Measurements from ENCODE around the gene BATF.

Gene BATF

DNA sequence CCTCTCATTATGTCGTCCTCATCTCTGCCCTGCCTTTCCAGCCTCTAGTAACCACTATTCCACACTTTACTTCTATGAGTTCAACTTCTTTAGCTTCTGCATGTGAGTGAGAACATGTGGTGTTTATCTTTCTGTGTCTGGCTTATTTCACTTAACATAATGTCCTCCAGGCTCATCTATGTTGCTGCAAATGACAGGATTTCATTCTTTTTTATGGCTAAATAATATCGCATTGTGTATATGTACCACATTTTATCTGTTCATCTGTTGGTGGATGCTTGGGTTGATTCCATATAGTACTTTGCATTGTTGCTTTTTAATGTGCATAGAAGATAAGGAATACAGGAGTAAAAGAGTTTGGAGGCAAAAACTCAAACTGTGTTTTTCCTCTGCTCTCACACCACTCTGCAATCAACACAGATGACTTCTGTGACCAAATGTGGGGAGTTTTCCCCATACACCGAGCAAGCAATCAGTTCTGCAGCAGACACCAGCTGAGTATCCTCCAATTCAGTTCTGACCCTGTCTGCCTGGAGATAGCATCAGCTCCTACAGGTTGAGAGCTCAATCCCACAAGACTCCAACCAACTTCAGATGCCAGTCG lies 31.6 kb downstream of the BATF start:
- Mint-ChIP-seq H3K27ac (no peak overlapping the region), H3K9me3 (no peaks in the 10 kb centered on the region), H3K36me3 (ENCODE audit: low read depth) (peaks cover 3% of the 10 kb centered on the region), H3K27me3 (no peaks in the 10 kb centered on the region), H3K4me3 (no peak overlapping the region), H3K4me1 (peaks cover 36% of the 10 kb centered on the region)
- ATAC-seq = no peak
- DNase-seq = no peak

DNA sequence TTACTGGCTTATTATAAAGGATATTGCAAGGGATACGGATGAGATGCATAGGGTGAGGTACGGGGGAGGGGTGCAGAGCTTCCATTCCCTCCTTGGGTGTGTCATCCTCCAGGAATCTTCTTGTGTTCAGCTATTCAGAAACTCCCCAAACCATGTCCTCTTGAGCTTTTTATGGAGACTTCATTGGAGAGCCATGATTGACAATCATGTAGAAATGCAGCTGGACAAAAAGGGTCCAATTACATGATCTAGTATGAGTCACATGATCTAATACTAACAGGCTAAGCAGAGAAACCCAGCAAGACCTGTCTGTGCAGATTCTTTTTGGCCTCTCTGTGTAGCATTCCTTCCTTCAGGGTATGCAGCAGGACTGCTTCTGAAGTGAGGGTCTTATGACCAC lies 32.2 kb downstream of the BATF start:
- H3K27me3 Mint-ChIP-seq = no peaks in the 10 kb centered on the region
- no peak for DNase-seq
- no peaks in the 10 kb centered on the region for H3K36me3 Mint-ChIP-seq (ENCODE audit: low read depth)
- ATAC-seq = no peak
- no peaks in the 10 kb centered on the region for H3K9me3 Mint-ChIP-seq
- H3K27ac Mint-ChIP-seq = no peak overlapping the region
- H3K4me1 Mint-ChIP-seq = peaks cover 35% of the 10 kb centered on the region
- H3K4me3 Mint-ChIP-seq = no peak overlapping the region

- DNase-seq (no peak), ATAC-seq (no peak)
- no peaks in the 10 kb centered on the region for H3K9me3 Mint-ChIP-seq
- H3K27me3 Mint-ChIP-seq = no peaks in the 10 kb centered on the region
- H3K27ac Mint-ChIP-seq = no peak overlapping the region
- H3K4me1 Mint-ChIP-seq = peaks cover 57% of the 10 kb centered on the region
- H3K36me3 Mint-ChIP-seq (ENCODE audit: low read depth) = no peaks in the 10 kb centered on the region
- H3K4me3 Mint-ChIP-seq = no peak overlapping the region
These were observed 36.2 kb downstream of the BATF start for GRCh38 chr14:75558440-75558839.

DNA sequence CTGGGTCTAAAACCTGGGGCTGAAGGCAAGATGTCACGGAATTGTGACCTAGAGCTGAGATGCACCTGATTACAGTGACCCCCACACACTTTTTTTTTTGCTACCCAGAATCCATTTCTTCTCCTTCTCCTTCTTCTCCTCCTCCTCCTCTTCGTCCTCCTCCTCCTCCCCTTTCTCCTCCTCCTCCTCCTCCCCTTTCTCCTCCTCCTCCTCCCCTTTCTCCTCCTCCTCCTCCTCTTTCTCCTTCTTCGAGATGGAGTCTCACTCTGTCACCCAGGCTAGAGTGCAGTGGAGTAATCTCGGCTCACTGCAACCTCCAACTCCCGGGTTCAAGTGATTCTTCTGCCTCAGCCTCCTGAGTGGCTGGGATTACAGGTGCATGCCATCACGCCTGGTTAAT lies 36.8 kb downstream of the BATF start:
- Mint-ChIP-seq H3K4me1 (peaks cover 57% of the 10 kb centered on the region), H3K27me3 (no peaks in the 10 kb centered on the region), H3K9me3 (no peaks in the 10 kb centered on the region), H3K36me3 (ENCODE audit: low read depth) (no peaks in the 10 kb centered on the region), H3K4me3 (no peak overlapping the region), H3K27ac (peak overlapping the region; percentile 91)
- ATAC-seq (no peak), DNase-seq (no peak)

- Mint-ChIP-seq H3K27ac (peak overlapping the region; percentile 91), H3K4me3 (peak overlapping the region; percentile 5), H3K9me3 (no peaks in the 10 kb centered on the region), H3K4me1 (peaks cover 58% of the 10 kb centered on the region), H3K36me3 (ENCODE audit: low read depth) (no peaks in the 10 kb centered on the region), H3K27me3 (no peaks in the 10 kb centered on the region)
- DNase-seq = peak; percentile 70
- peak; percentile 71 for ATAC-seq
These were observed 37.4 kb downstream of the BATF start for GRCh38 chr14:75559451-75560222.

DNA sequence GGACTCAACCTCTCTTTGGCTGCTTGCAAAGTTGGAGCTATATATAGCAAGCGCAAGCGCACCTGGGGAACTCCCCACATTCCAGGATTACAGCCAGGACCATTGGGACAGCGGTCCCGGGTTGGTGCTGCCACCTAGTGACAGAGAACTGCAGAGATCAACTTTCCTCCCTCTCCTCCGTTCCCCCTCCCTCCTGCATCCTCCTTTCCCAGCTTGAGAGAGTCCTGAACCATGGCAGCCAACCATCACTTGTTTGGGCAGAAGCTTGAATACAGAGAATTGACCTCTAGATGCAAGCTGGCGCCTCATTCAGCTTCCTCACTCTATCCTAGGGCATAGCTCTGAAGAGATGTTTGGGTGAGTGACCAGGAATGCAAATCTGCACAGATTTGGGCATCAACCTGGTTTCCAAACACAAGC lies 38.8 kb downstream of the BATF start:
- Mint-ChIP-seq H3K27me3 (no peaks in the 10 kb centered on the region), H3K4me3 (no peak overlapping the region), H3K27ac (peak overlapping the region; percentile 27), H3K4me1 (peaks cover 67% of the 10 kb centered on the region), H3K36me3 (ENCODE audit: low read depth) (no peaks in the 10 kb centered on the region), H3K9me3 (no peaks in the 10 kb centered on the region)
- DNase-seq (peak; percentile 66), ATAC-seq (no peak)

- DNase-seq (peak; percentile 74), ATAC-seq (peak; percentile 79)
- peak overlapping the region; percentile 2 for H3K4me3 Mint-ChIP-seq
- H3K27me3 Mint-ChIP-seq = peaks cover 3% of the 10 kb centered on the region
- H3K27ac Mint-ChIP-seq = peak overlapping the region; percentile 50
- H3K9me3 Mint-ChIP-seq = no peaks in the 10 kb centered on the region
- H3K4me1 Mint-ChIP-seq = peaks cover 78% of the 10 kb centered on the region
- no peaks in the 10 kb centered on the region for H3K36me3 Mint-ChIP-seq (ENCODE audit: low read depth)
These were observed 39.8 kb downstream of the BATF start for GRCh38 chr14:75562089-75562488.

DNA sequence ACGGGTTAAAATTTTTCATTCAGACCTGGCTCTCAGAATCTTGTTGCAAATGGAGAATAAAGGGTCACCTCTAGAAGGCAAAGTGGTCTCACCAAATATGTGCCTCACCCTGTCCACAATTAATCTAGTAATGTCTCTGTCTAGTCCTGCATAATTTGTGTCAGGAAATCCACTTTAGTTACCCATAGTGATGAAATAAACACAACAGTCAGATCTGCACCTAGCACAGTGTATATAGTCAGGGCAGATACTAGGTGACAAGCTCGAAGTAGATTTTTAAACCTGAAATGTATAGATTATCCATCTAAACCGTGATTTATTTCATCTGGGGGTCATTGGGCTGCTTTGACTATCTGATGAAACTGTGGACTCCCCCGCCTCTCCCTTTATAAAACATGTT lies 40.2 kb downstream of the BATF start:
- Mint-ChIP-seq H3K27ac (peak overlapping the region; percentile 50), H3K4me1 (peaks cover 78% of the 10 kb centered on the region), H3K9me3 (no peaks in the 10 kb centered on the region), H3K36me3 (ENCODE audit: low read depth) (no peaks in the 10 kb centered on the region), H3K4me3 (no peak overlapping the region), H3K27me3 (peaks cover 3% of the 10 kb centered on the region)
- DNase-seq (no peak), ATAC-seq (peak; percentile 6)

GRCh38 chr14:75563931-75564330 lies 41.7 kb downstream of the BATF start:
- no peak overlapping the region for H3K27ac Mint-ChIP-seq

DNA sequence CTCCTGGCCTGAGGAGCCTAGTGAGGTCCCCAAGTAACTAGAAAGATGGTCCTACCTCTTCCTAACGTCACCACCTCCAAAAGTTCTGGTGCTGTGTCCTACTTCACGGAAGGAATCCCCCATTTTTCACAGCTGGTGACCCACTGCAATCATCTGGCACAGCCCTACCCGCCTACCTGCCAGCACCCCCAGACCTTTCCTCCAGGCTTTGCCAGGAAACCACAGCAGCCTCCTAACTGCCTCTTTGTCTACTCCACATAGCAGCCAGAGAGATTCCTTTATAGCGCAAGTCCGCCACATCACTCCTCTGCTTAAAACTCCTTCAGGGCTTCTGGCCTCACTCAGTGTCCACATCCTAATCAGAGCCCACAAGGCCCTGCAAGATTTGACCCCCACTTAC lies 42.8 kb downstream of the BATF start:
- no peak for ATAC-seq
- no peak for DNase-seq
- Mint-ChIP-seq H3K27ac (no peak overlapping the region), H3K27me3 (peaks cover 3% of the 10 kb centered on the region), H3K4me3 (no peak overlapping the region), H3K9me3 (no peaks in the 10 kb centered on the region), H3K4me1 (peaks cover 79% of the 10 kb centered on the region), H3K36me3 (ENCODE audit: low read depth) (no peaks in the 10 kb centered on the region)

More at GRCh38 chr14:75563931-75564330, 41.7 kb downstream of the BATF start:
- no peaks in the 10 kb centered on the region for H3K9me3 Mint-ChIP-seq
- no peaks in the 10 kb centered on the region for H3K36me3 Mint-ChIP-seq (ENCODE audit: low read depth)
- H3K4me3 Mint-ChIP-seq = no peak overlapping the region
- peaks cover 82% of the 10 kb centered on the region for H3K4me1 Mint-ChIP-seq
- ATAC-seq (no peak), DNase-seq (no peak)
- H3K27me3 Mint-ChIP-seq = peaks cover 3% of the 10 kb centered on the region

DNA sequence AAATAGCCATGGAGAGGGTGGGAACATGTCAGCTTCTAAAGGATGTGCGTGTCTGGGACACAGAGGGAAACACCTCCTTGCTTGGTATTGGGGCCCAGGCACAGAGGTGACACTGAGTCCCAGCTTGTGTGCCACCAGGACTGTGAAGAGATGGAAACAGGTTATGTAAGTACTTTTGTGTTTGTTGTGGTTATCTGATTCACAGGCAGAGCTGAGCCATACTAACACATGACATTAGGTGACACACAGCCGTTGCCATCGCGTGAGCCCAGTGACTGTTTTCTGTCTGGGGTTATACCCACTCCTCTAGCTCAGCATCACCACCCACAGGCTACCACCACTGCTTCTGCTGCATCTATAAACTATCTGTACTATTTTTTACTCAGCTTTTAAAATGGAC lies 44.1 kb downstream of the BATF start:
- ATAC-seq = peak; percentile 90
- Mint-ChIP-seq H3K9me3 (no peaks in the 10 kb centered on the region), H3K4me3 (peak overlapping the region; percentile 44), H3K4me1 (peaks cover 78% of the 10 kb centered on the region), H3K27ac (peak overlapping the region; percentile 91), H3K36me3 (ENCODE audit: low read depth) (peaks cover 1% of the 10 kb centered on the region), H3K27me3 (peaks cover 3% of the 10 kb centered on the region)
- DNase-seq = peak; percentile 77

DNA sequence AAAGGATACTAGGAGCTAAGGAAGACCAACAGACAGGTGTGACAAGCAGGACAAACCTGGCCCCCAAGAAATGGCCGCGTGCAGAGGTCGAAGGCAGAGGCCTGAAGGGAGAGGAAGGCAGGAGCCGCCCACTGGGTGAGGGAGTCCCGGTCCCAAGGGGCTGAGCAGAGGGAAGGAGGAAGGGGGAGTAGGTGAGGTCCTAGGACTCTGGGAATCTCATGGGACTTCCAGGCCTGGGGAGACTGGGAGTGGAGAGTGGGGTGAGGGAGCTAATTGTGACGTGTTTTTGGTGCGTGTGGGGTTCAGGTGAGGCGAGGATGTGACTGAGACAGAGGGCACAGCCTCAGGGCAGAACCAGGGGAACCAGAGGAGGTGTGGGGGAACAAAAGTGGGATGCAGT lies 44.5 kb downstream of the BATF start:
- peak overlapping the region; percentile 44 for H3K4me3 Mint-ChIP-seq
- ATAC-seq = no peak

DNA sequence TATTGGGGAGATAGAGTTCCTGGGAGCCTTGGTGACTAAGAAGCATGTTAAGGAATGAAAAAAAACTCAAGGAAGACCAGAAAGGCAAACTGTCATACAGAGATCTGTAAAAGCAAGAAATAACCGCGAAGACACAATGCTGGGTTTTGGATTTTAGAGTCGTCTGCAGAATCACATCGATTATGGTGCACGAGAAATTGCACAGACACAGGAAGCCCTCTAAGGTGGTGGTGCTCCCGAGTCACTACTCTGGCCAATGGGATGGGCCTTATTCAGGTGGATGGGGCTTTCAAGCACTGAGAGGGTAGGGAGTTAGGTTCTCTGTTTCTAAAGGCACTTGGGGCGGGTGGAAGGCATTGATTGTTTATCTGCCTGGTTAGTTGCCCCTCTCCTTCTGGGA lies 45.9 kb downstream of the BATF start:
- H3K4me3 Mint-ChIP-seq = no peak overlapping the region
- peak overlapping the region; percentile 64 for H3K27ac Mint-ChIP-seq
- ATAC-seq (no peak), DNase-seq (no peak)
- H3K27me3 Mint-ChIP-seq = peaks cover 3% of the 10 kb centered on the region
- peaks cover 67% of the 10 kb centered on the region for H3K4me1 Mint-ChIP-seq
- H3K9me3 Mint-ChIP-seq = no peaks in the 10 kb centered on the region
- peaks cover 1% of the 10 kb centered on the region for H3K36me3 Mint-ChIP-seq (ENCODE audit: low read depth)

More for the DNA sequence above, 44.5 kb downstream of the BATF start:
- H3K9me3 Mint-ChIP-seq = no peaks in the 10 kb centered on the region
- DNase-seq = no peak
- peaks cover 1% of the 10 kb centered on the region for H3K36me3 Mint-ChIP-seq (ENCODE audit: low read depth)
- peaks cover 78% of the 10 kb centered on the region for H3K4me1 Mint-ChIP-seq
- peak overlapping the region; percentile 91 for H3K27ac Mint-ChIP-seq
- peaks cover 3% of the 10 kb centered on the region for H3K27me3 Mint-ChIP-seq

DNA sequence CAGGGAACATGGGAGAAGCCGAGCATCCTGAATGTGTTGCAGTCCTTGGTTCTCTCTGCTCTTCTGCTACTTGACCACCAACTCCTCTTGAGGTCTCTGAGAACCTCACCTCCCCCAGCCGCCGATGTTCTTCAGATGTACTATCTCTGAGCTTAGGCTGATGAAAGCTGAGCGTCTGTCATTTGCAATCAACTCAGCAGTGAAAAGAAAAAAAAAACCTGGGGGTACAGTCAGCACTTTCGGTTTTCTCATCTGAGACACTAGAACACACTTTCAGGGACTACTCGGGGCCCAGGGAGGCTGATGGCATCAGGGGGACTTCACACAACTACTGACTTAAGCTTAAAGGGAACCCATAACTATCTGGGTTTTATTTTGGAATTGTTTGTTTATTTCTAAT lies 46.5 kb downstream of the BATF start:
- no peaks in the 10 kb centered on the region for H3K9me3 Mint-ChIP-seq
- DNase-seq (no peak), ATAC-seq (no peak)
- H3K4me3 Mint-ChIP-seq = no peak overlapping the region
- no peak overlapping the region for H3K27ac Mint-ChIP-seq
- H3K36me3 Mint-ChIP-seq (ENCODE audit: low read depth) = peaks cover 1% of the 10 kb centered on the region
- peaks cover 3% of the 10 kb centered on the region for H3K27me3 Mint-ChIP-seq
- peaks cover 64% of the 10 kb centered on the region for H3K4me1 Mint-ChIP-seq

DNA sequence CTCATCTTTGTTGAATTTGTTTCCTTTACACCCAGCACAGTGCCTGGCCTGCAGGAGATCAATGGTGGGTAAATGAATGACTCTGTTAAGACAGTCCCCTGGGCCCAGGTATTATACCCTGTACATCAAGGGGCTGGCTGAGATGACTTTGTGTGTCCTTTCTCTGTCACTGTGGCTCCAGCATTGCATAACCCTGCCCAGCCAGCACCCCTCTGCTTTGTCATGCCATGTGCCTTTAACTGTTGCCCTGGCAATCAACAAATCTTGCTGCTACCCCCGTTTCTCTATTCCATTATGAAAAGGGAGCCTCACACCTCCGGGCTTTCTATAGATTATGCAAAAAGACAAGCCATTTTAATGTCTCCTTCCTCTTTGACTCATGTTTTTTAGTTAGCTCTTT lies 48.5 kb downstream of the BATF start:
- ATAC-seq (no peak), DNase-seq (no peak)
- peaks cover 3% of the 10 kb centered on the region for H3K27me3 Mint-ChIP-seq
- H3K9me3 Mint-ChIP-seq = no peaks in the 10 kb centered on the region
- no peak overlapping the region for H3K4me3 Mint-ChIP-seq
- peaks cover 53% of the 10 kb centered on the region for H3K4me1 Mint-ChIP-seq
- H3K27ac Mint-ChIP-seq = no peak overlapping the region
- peaks cover 1% of the 10 kb centered on the region for H3K36me3 Mint-ChIP-seq (ENCODE audit: low read depth)
